ENCODE measurements around the gene SPTB.

SPTB gene

DNA sequence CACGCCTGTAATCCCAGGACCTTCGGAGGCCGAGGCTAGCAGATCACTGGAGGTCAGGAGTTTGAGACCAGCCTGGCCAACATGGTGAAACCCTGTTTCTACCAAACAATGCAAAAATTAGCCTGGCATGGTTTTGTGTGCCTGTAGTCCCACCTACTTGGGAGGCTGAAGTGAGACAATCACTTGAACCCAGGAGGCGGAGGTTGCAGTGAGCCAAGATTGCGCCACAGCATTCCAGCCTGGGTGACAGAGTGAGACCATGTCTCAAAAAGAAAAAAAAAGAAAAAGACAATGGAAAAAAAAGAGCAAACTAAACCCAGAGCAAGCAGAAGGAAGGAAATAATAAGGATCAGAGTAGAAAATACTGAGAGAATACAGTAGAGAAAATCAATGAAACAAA lies 39.9 kb upstream of the SPTB start:
- CTCF ChIA-PET: interaction anchor here (0.6 kb wide), 1 partner anchor 23 kb away, joined by 3 read pairs; the partner anchor contains the start of gene GPX2
- Histone ChIP-seq H3K36me3 (ENCODE audit: control insufficient read depth in 2 of 2, insufficient read depth in 1 of 2, low read length in 2 of 2) (peaks cover 7 to 12% of the 10 kb centered on the region in 2 experiments), H3K27ac (ENCODE audit: extremely low read depth, low read depth, low read length) (no peak overlapping the region), H3K4me3 (ENCODE audit: low read depth, low read length) (no peak overlapping the region), H3K9me3 (ENCODE audit: control insufficient read depth, insufficient read depth, low read depth, low read length) (no peaks in the 10 kb centered on the region), H3K4me1 (ENCODE audit: control insufficient read depth, insufficient read depth, low read length) (peaks cover 3% of the 10 kb centered on the region; the same call in 1 of the 2 replicates)
- TF ChIP-seq RBAK (tag by site-specific recombination; IDR thresholded peaks at IDR 0.05): no peak
- TF ChIP-seq, protein P1, sequence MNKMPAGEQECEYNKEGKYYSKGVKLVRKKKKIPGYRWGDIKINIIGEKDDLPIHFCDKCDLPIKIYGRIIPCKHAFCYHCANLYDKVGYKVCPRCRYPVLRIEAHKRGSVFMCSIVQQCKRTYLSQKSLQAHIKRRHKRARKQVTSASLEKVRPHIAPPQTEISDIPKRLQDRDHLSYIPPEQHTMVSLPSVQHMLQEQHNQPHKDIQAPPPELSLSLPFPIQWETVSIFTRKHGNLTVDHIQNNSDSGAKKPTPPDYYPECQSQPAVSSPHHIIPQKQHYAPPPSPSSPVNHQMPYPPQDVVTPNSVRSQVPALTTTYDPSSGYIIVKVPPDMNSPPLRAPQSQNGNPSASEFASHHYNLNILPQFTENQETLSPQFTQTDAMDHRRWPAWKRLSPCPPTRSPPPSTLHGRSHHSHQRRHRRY (tag by site-specific recombination; IDR thresholded peaks at IDR 0.05): no peak
- no peak for TF ChIP-seq ZNF214 (tag by site-specific recombination; IDR thresholded peaks at IDR 0.05; ENCODE audit: borderline replicate concordance)
- no peak for TF ChIP-seq YY2 (tag by site-specific recombination; IDR thresholded peaks at IDR 0.05)
- TF ChIP-seq, protein P2, sequence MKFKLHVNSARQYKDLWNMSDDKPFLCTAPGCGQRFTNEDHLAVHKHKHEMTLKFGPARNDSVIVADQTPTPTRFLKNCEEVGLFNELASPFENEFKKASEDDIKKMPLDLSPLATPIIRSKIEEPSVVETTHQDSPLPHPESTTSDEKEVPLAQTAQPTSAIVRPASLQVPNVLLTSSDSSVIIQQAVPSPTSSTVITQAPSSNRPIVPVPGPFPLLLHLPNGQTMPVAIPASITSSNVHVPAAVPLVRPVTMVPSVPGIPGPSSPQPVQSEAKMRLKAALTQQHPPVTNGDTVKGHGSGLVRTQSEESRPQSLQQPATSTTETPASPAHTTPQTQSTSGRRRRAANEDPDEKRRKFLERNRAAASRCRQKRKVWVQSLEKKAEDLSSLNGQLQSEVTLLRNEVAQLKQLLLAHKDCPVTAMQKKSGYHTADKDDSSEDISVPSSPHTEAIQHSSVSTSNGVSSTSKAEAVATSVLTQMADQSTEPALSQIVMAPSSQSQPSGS (tag by site-specific recombination; IDR thresholded peaks at IDR 0.05; ENCODE audit: low read depth): no peak
- TF ChIP-seq SCRT1 (tag by site-specific recombination; IDR thresholded peaks at IDR 0.05; ENCODE audit: borderline replicate concordance): no peak
- TF ChIP-seq ZNF585B (tag by site-specific recombination; IDR thresholded peaks at IDR 0.05): no peak
- TF ChIP-seq ZNF660 (tag by site-specific recombination; IDR thresholded peaks at IDR 0.05): no peak
- no peak for TF ChIP-seq KLF16 (tag by site-specific recombination; IDR thresholded peaks at IDR 0.05)
- TF ChIP-seq ZNF157 (tag by site-specific recombination; IDR thresholded peaks at IDR 0.05): no peak
- TF ChIP-seq BCL11A (tag by site-specific recombination; IDR thresholded peaks at IDR 0.05; ENCODE audit: low read depth): no peak
- no peak for TF ChIP-seq SALL2 (tag by site-specific recombination; IDR thresholded peaks at IDR 0.05; ENCODE audit: borderline replicate concordance)
- no peak for TF ChIP-seq ZNF670 (tag by site-specific recombination; IDR thresholded peaks at IDR 0.05; ENCODE audit: low read depth)
- POLR2A ChIA-PET: no interaction called here

DNA sequence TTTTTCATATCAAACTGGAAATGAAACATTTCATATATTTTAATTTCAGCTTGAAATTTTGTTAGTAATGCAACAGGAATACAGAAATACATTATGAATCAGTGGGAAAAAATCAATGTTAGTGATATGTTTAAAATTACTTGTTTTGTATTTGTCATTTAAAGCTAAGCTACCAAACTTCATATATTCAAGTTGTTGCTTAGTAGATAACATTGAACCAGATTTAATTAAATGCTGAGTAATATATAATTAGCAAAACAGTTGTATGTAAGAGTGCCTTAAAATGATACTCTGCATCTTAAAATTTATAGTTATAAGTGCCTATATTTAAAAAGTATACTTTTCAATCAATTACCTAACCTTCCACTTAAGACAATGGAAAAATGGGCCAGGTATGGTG lies 39.5 kb upstream of the SPTB start:
- POLR2A ChIA-PET: no interaction called here
- no peaks in the 10 kb centered on the region for H3K9me3 ChIP-seq (ENCODE audit: control insufficient read depth, insufficient read depth, low read depth, low read length)
- peaks cover 3% of the 10 kb centered on the region; the same call in 1 of the 2 replicates for H3K4me1 ChIP-seq (ENCODE audit: control insufficient read depth, insufficient read depth, low read length)
- no peak overlapping the region for H3K4me3 ChIP-seq (ENCODE audit: low read depth, low read length)
- TF ChIP-seq, protein P2 (tag by site-specific recombination; IDR thresholded peaks at IDR 0.05; ENCODE audit: low read depth): no peak
- no peak for TF ChIP-seq KLF16 (tag by site-specific recombination; IDR thresholded peaks at IDR 0.05)
- TF ChIP-seq ZNF670 (tag by site-specific recombination; IDR thresholded peaks at IDR 0.05; ENCODE audit: low read depth): no peak
- no peak for TF ChIP-seq ZBTB48 (tag by site-specific recombination; IDR thresholded peaks at IDR 0.05)
- TF ChIP-seq ZIC2 (tag by site-specific recombination; IDR thresholded peaks at IDR 0.05): no peak
- no peak for TF ChIP-seq ZNF48 (tag by site-specific recombination; IDR thresholded peaks at IDR 0.05)
- no peak for TF ChIP-seq ZNF791 (tag by site-specific recombination; IDR thresholded peaks at IDR 0.05)
- H3K36me3 ChIP-seq (ENCODE audit: control insufficient read depth in 2 of 2, insufficient read depth in 1 of 2, low read length in 2 of 2): peaks cover 4 to 8% of the 10 kb centered on the region in 2 experiments
- no peak overlapping the region for H3K27ac ChIP-seq (ENCODE audit: extremely low read depth, low read depth, low read length)
- CTCF ChIA-PET: no interaction called here

DNA sequence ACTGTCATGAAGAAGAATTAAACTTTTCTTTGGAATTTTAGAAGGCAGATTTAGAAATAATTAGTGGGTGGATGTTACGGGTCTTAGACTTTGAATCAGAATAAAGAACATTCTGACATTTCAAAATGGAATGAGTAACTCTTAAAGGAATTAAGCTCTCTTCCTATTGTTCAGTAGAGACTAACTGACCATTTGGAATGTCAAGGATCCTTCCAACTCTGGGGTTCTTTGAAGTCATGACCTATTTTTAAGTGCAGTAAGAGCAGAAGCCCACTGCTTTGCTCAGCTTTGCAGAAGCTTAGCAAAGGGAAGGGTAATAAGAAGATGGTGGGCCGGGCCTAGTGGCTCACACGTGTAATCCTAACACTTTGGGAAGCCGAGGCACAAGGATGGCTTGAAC lies 38.5 kb upstream of the SPTB start:
- H3K9me3 ChIP-seq (ENCODE audit: control insufficient read depth, insufficient read depth, low read depth, low read length): no peaks in the 10 kb centered on the region
- no peak overlapping the region for H3K4me3 ChIP-seq (ENCODE audit: low read depth, low read length)
- ChIA-PET CTCF (interaction anchor here (1.3 kb wide), 1 partner anchor 10 kb away, joined by 3 read pairs; no protein-coding TSS in a partner anchor), POLR2A (no interaction called here)
- peaks cover 3 to 4% of the 10 kb centered on the region in 2 experiments for H3K36me3 ChIP-seq (ENCODE audit: control insufficient read depth in 2 of 2, insufficient read depth in 1 of 2, low read length in 2 of 2)
- peaks cover 3% of the 10 kb centered on the region; the same call in 1 of the 2 replicates for H3K4me1 ChIP-seq (ENCODE audit: control insufficient read depth, insufficient read depth, low read length)
- no peak for TF ChIP-seq ZSCAN16 (tag by site-specific recombination; IDR thresholded peaks at IDR 0.05)
- TF ChIP-seq HOXC10 (CRISPR knock-in tag; IDR thresholded peaks at IDR 0.05): no peak
- no peak for TF ChIP-seq ZNF10 (tag by site-specific recombination; IDR thresholded peaks at IDR 0.05)
- no peak for TF ChIP-seq ZNF768 (tag by site-specific recombination; IDR thresholded peaks at IDR 0.05)
- no peak for TF ChIP-seq ZNF324 (tag by site-specific recombination; IDR thresholded peaks at IDR 0.05)
- no peak for TF ChIP-seq ZNF140 (tag by site-specific recombination; IDR thresholded peaks at IDR 0.05)
- TF ChIP-seq OSR2 (tag by site-specific recombination; IDR thresholded peaks at IDR 0.05): no peak
- no peak overlapping the region for H3K27ac ChIP-seq (ENCODE audit: extremely low read depth, low read depth, low read length)

Data from HEK293 (cell line).